Suprapubic skin (tissue), 4 donors: ENCODE measurements around the gene SLC39A12.

Source experiments
- CTCF ChIP-seq, 2 donors: fragments of 200-600 bp in 1 of 2; fragments of 450-650 bp in 1 of 2; sonication (generic) in 1 of 2; IDR thresholded peaks; one replicate each; pipeline ENCODE4 v1.5.1; 2016 to 2019; ENCODE audit warnings: antibody characterized with exemption in 2 of 2, mild to moderate bottlenecking in 1 of 2, moderate library complexity in 1 of 2
- EP300 ChIP-seq: sonication (generic); formaldehyde crosslinking; IDR thresholded peaks from one replicate; pipeline ENCODE4 v1.6.1; 2017; ENCODE audit warnings: antibody characterized with exemption
- POLR2A ChIP-seq, 2 donors: fragments of 450-650 bp; IDR thresholded peaks; one replicate each; pipeline ENCODE4 v1.6.1; 2017; ENCODE audit warnings: antibody characterized with exemption in 2 of 2, mild to moderate bottlenecking in 2 of 2, moderate library complexity in 2 of 2
- POLR2AphosphoS5 ChIP-seq, 3 donors: sonication (generic); formaldehyde crosslinking; IDR thresholded peaks; one replicate each; pipeline ENCODE4 v1.6.1; 2017; ENCODE audit warnings: antibody characterized with exemption in 3 of 3

GRCh38 chr10:17913604-17914003 is 38.1 kb upstream of the SLC39A12 start:
- TF ChIP-seq CTCF (IDR thresholded peaks at IDR 0.05): no peak
- TF ChIP-seq POLR2A (IDR thresholded peaks at IDR 0.05): no peak
- no peak for TF ChIP-seq EP300
- TF ChIP-seq POLR2AphosphoS5 (IDR thresholded peaks at IDR 0.05): no peak
